ENCODE measurements around the gene MYO1D.

The MYO1D gene

GRCh38 chr17:32609884-32610650 is 266.9 kb downstream of the MYO1D start:
- no peak for DNase-seq

- DNase-seq, result peak; percentile 73 to 80
Observed at GRCh38 chr17:32609085-32609484, 267.8 kb downstream of the MYO1D start.

DNA sequence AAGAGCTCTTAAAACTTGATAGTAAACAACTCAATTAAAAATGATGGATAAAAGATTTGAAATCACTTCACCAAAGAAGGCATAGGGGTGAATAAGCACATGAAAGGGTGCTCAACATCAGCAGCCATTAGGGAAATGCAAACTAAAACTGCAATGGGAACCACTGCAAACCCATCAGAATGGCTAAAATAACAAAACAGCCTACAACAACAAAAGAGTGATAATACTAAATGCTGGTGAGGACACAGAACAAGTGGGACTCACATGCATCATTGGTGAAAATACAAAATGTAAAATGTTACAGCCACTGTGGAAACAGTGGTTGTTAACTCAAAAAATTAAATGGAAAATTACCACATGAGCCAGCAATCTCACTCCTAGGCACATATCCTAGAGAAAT is 268.7 kb downstream of the MYO1D start:
- no peak for DNase-seq

DNA sequence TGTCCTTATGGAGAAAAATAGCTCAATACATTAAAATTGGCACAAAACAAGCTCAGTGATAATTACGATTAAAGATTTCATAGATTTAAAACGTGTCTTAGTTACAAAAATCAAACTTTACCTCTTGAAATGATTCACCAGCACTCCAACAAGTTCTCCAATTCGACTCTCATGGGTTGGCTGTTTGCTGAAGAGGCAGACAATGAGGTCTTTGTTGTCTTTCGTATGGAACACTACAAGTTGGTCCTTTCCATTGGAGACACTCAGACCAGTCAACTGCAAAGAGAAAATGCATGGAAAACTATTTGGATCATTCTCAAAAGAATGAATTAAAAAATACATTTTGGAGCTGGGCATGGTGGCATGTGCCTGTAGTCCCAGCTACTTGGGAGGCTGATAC is 272.0 kb downstream of the MYO1D start:
- no peak for DNase-seq

DNA sequence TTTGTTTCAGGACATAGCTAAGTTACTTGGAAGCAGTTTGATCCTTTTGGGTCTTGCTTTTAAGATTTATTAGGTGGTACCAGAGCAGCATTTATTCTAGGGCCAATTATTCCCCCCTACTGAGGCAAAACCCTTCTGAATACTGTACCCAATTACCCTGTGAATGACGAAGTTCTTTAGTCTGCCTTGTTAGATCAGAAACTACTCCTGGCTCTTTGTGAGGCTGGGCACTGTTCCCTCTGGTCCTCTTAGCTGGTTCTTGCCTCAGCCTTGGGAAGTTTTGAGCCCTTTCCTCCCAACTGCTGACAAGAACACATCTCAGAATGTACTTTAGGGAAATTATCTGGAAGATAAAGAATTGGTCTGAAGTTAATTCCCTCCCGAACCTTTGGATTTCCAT is 274.5 kb downstream of the MYO1D start:
- no peak for DNase-seq

GRCh38 chr17:32601866-32602265 is 275.1 kb downstream of the MYO1D start:
- no peak for DNase-seq

- DNase-seq, result no peak
Observed at GRCh38 chr17:32596628-32597027, 280.3 kb downstream of the MYO1D start.

GRCh38 chr17:32596206-32596605 is 280.7 kb downstream of the MYO1D start:
- DNase-seq, result no peak

GRCh38 chr17:32593003-32593402 is 283.9 kb downstream of the MYO1D start:
- no peak for DNase-seq

GRCh38 chr17:32591405-32591804 is 285.5 kb downstream of the MYO1D start:
- no peak for DNase-seq

GRCh38 chr17:32590974-32591373 is 285.9 kb downstream of the MYO1D start:
- no peak for DNase-seq

DNA sequence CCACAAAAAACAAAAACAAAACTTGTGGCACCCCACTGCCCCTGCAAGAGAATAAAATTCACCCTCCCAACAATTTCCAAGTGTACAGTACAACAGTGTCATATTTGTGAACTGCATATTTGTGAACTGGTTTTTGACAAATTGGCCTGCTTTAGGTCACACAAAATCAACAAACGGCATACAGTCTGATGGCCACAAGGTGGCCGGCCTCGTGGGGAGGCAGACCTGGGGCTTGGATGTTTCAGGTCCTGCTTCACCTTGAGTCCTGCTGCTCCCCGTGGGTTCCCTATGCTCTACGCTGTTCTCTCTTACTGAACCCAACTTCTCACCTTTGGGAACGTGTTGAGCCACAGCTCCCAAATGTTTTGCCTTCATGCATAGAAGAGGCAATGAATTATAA is 287.9 kb downstream of the MYO1D start:
- no peak for DNase-seq

DNA sequence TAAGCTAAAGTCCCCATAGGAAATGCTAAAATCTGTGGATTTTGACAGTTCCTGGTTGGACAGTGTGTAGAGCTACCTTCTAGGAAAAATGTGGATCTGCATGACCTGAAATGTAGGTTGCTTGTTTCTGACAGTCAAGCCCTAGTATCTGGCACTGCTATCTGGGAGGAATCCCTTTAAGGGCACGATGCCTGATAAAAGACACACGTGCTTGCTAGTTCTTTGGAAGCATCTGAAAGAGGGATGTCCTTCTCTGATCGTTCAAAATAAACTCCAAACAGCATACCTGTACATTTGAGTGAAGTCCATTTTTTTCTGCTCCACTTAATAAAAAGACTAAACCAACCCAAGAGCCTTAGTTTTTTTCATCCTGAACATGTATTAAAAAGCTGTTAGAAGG is 288.8 kb downstream of the MYO1D start:
- no peak for DNase-seq

DNA sequence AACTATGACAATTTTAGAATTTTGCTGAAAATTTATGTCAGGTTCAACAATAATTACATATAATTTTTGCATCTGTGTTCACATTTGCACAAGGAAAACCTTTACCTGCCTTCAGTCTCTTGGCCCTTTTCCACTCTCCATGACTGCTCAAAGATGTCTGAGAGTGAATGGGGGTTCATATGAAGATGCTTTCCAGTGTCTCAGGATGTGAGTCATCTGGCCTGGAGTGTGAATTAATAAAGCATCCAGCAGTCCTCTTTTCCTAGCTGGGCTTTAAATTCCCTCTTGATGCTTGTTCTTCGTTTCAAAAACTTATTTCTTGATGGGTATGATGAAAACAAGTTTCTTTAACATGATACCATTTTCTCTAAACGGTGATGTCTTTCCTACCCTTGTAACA is 290.3 kb downstream of the MYO1D start:
- no peak for DNase-seq

GRCh38 chr17:32584792-32585191 is 292.1 kb downstream of the MYO1D start:
- DNase-seq, result no peak

GRCh38 chr17:32583053-32583452 is 293.9 kb downstream of the MYO1D start:
- no peak for DNase-seq

DNA sequence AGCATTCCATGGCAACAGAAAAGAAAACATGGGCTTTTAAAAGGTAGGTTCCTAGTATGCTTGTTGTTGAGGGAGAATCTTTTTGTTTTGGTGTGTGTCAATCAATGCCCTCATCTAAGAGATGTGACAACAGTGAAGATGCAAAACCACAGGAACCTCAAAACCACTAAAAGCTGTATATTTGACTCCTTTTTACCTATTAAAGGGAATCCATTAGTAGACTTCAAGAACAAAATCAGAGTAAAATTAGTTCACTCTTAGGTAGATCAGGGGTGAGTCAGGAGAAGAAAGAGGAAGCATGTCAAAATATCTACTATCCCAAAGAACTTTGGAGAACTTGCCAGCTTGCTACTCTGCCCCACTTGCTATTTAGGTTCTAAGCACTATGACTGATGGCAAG is 301.1 kb downstream of the MYO1D start:
- DNase-seq, result no peak

GRCh38 chr17:32570081-32570396 is 306.9 kb downstream of the MYO1D start:
- no peak for DNase-seq

- no peak for DNase-seq
Observed at GRCh38 chr17:32569171-32570080, 307.5 kb downstream of the MYO1D start.

GRCh38 chr17:32568705-32569104 is 308.2 kb downstream of the MYO1D start:
- DNase-seq, result no peak

GRCh38 chr17:32567511-32567910 is 309.4 kb downstream of the MYO1D start:
- no peak for DNase-seq

- DNase-seq, result no peak
Observed at GRCh38 chr17:32567086-32567485, 309.8 kb downstream of the MYO1D start.

- no peak for DNase-seq
Observed at GRCh38 chr17:32566303-32566702, 310.6 kb downstream of the MYO1D start.

DNA sequence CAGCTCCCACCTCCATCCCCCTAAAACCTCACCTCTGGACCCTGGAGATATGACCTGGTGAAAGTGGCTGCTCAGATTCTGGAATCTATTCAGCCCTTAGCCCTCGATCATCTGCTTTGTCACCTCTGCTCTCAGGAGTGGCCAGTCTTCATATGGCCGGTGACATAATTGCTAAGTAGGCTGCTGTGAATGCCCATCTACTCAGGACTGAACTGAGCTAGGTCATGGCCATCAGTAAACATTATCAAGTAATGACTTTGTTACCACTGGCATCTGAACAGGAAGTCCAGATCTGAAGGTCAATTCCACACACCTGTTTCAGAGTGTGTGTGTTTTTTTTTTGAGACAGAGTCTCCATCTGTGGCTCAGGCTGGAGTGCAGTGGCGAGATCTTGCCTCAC is 311.5 kb downstream of the MYO1D start:
- DNase-seq, result no peak

Measured in CD4-positive, alpha-beta T cell treated with Interferon alpha-2 for 1 hour (primary cell).